HG03521 (cell line): ENCODE measurements around the gene OTOR.

Experiments
- ATAC-seq: cut with Tn5 transposase; IDR thresholded peaks from one replicate; pipeline ENCODE4 v1.9.1; 2021; ENCODE audit warnings: mild to moderate bottlenecking, moderate library complexity; ENCODE audit not compliant: unreplicated experiment

OTOR gene

GRCh38 chr20:16747291-16747811 is 807 bp upstream of the OTOR start:
- ATAC-seq = no peak

- ATAC-seq = no peak
Observed at GRCh38 chr20:16749573-16749972, 1.4 kb downstream of the OTOR start.

- no peak for ATAC-seq
Observed at GRCh38 chr20:16752082-16752481, 3.9 kb downstream of the OTOR start.

- ATAC-seq = no peak
Observed at GRCh38 chr20:16752901-16753300, 4.7 kb downstream of the OTOR start.

- ATAC-seq = no peak
Observed at GRCh38 chr20:16758454-16759180, 10.5 kb downstream of the OTOR start.

GRCh38 chr20:16759181-16759563 is 11.0 kb downstream of the OTOR start:
- ATAC-seq = no peak

GRCh38 chr20:16760431-16761304 is 12.5 kb downstream of the OTOR start:
- ATAC-seq = no peak

GRCh38 chr20:16761305-16761829 is 13.2 kb downstream of the OTOR start:
- ATAC-seq = no peak

GRCh38 chr20:16764560-16764959 is 16.4 kb downstream of the OTOR start:
- no peak for ATAC-seq

- no peak for ATAC-seq
Observed at GRCh38 chr20:16771213-16771612, 23.1 kb downstream of the OTOR start.

GRCh38 chr20:16775961-16776360 is 27.8 kb downstream of the OTOR start:
- ATAC-seq = no peak

- ATAC-seq = no peak
Observed at GRCh38 chr20:16777126-16777525, 29.0 kb downstream of the OTOR start.

- ATAC-seq = no peak
Observed at GRCh38 chr20:16778159-16778558, 30.0 kb downstream of the OTOR start.

GRCh38 chr20:16781496-16781895 is 33.3 kb downstream of the OTOR start:
- no peak for ATAC-seq

- ATAC-seq = no peak
Observed at GRCh38 chr20:16785226-16785625, 37.1 kb downstream of the OTOR start.
